ENCODE measurements around the gene PFDN6.
A peak's percentile ranks its signal among the peaks of the same experiment; 100 is the strongest.

The PFDN6 gene

GRCh38 chr6:33288141-33288920 lies 1.1 kb upstream of the PFDN6 start:
- H3K4me3 ChIP-seq = peak overlapping the region; percentile 64 to 93 (median 78)
- peak overlapping the region in 20 of 21 experiments; percentile 47 to 91 (median 81) for H3K27ac ChIP-seq

GRCh38 chr6:33289784-33290315 lies 449 bp downstream of the PFDN6 start:
- H3K4me3 ChIP-seq = peak overlapping the region; percentile 64 to 93 (median 78)
- H3K27ac ChIP-seq = peak overlapping the region in 20 of 21 experiments; percentile 47 to 91 (median 81)

- peak overlapping the region in 4 of 7 experiments; percentile 64 to 84 (median 74) for H3K4me3 ChIP-seq
- peak overlapping the region in 4 of 21 experiments; percentile 6 to 85 (median 50) for H3K27ac ChIP-seq
These were observed 1.1 kb downstream of the PFDN6 start for GRCh38 chr6:33290459-33290858.

GRCh38 chr6:33292996-33293682 lies 3.7 kb downstream of the PFDN6 start:
- no peak overlapping the region for H3K4me3 ChIP-seq
- H3K27ac ChIP-seq = no peak overlapping the region

GRCh38 chr6:33294086-33294823 lies 4.9 kb downstream of the PFDN6 start:
- Histone ChIP-seq H3K4me3 (no peak overlapping the region), H3K27ac (no peak overlapping the region)

- Histone ChIP-seq H3K27ac (peak overlapping the region in 5 of 21 experiments; percentile 0 to 98 (median 30)), H3K4me3 (no peak overlapping the region)
These were observed 6.4 kb downstream of the PFDN6 start for GRCh38 chr6:33295621-33296369.

GRCh38 chr6:33296797-33297405 lies 7.5 kb downstream of the PFDN6 start:
- Histone ChIP-seq H3K4me3 (peak overlapping the region; percentile 42 to 82 (median 76)), H3K27ac (peak overlapping the region in 20 of 21 experiments; percentile 86 to 100 (median 97))

GRCh38 chr6:33297406-33297955 lies 8.1 kb downstream of the PFDN6 start:
- H3K27ac ChIP-seq = peak overlapping the region in 20 of 21 experiments; percentile 86 to 100 (median 97)
- H3K4me3 ChIP-seq = peak overlapping the region; percentile 42 to 82 (median 76)

GRCh38 chr6:33297956-33298772 lies 8.8 kb downstream of the PFDN6 start:
- peak overlapping the region; percentile 74 to 100 (median 97) for H3K27ac ChIP-seq
- H3K4me3 ChIP-seq = peak overlapping the region; percentile 42 to 82 (median 76)

GRCh38 chr6:33298773-33299236 lies 9.4 kb downstream of the PFDN6 start, which contains the start of gene RGL2:
TSS of gene RGL2 (minus strand) at chr6:33298942. CDS start at chr6:33298610, 332 bp downstream.
- peak within 1 kb of the TSS; percentile 42 to 82 (median 76) for H3K4me3 ChIP-seq
- peak within 1 kb of the TSS; percentile 74 to 100 (median 97) for H3K27ac ChIP-seq

- peak overlapping the region; percentile 74 to 100 (median 97) for H3K27ac ChIP-seq
- peak overlapping the region; percentile 42 to 82 (median 76) for H3K4me3 ChIP-seq
These were observed 10.0 kb downstream of the PFDN6 start for GRCh38 chr6:33299237-33299944.

- H3K27ac ChIP-seq = no peak overlapping the region
These were observed 12.5 kb downstream of the PFDN6 start for GRCh38 chr6:33301877-33302276.

GRCh38 chr6:33304216-33304615 lies 14.8 kb downstream of the PFDN6 start:
- Histone ChIP-seq H3K4me3 (no peak overlapping the region), H3K27ac (peak overlapping the region in 2 of 21 experiments; percentile 11 to 14)

More at GRCh38 chr6:33301877-33302276, 12.5 kb downstream of the PFDN6 start:
- no peak overlapping the region for H3K4me3 ChIP-seq

- Histone ChIP-seq H3K27ac (peak overlapping the region in 2 of 21 experiments; percentile 11 to 14), H3K4me3 (no peak overlapping the region)
These were observed 15.7 kb downstream of the PFDN6 start for GRCh38 chr6:33305052-33305451.

- Histone ChIP-seq H3K4me3 (no peak overlapping the region), H3K27ac (no peak overlapping the region)
These were observed 17.0 kb downstream of the PFDN6 start for GRCh38 chr6:33306356-33306755.

GRCh38 chr6:33312361-33313104 lies 23.1 kb downstream of the PFDN6 start:
- Histone ChIP-seq H3K4me3 (peak overlapping the region; percentile 61 to 89 (median 82)), H3K27ac (peak overlapping the region; percentile 89 to 100 (median 97))

All from skin epidermis (tissue), 12 donors.